ENCODE results near the gene GNG12. TPM values are rescaled to one million over a fixed set of nuclear protein-coding genes. Genes with fewer than 3 reads are reported as not detected.

The GNG12 gene
- total RNA-seq, 2 donors from 2014 or later = 77.1 to 131 TPM

- Histone ChIP-seq H3K4me3 (peak overlapping the region; percentile 69), H3K27ac (peak overlapping the region; percentile 91), H3K27me3 (no peaks in the 10 kb centered on the region), H3K4me1 (peaks cover 3% of the 10 kb centered on the region), H3K36me3 (no peaks in the 10 kb centered on the region), H3K9ac (ENCODE audit: low read depth in 2 of 2, low read length in 2 of 2) (peak overlapping the region; percentile 90 to 91), H3K9me3 (no peaks in the 10 kb centered on the region)
- TF ChIP-seq CTCF (IDR thresholded peaks at IDR 0.05) = no peak
- DNase-seq = no peak
- intact Hi-C loops (cut with DNase I) = no loop called here
Measured at GRCh38 chr1:67830928-67831830, 2.1 kb downstream of the GNG12 start.

- Histone ChIP-seq H3K27me3 (no peaks in the 10 kb centered on the region), H3K9me3 (no peaks in the 10 kb centered on the region), H3K4me3 (no peak overlapping the region), H3K36me3 (no peaks in the 10 kb centered on the region), H3K4me1 (peaks cover 4% of the 10 kb centered on the region), H3K9ac (ENCODE audit: low read depth in 2 of 2, low read length in 2 of 2) (no peak overlapping the region), H3K27ac (no peak overlapping the region)
- TF ChIP-seq CTCF (IDR thresholded peaks at IDR 0.05) = no peak
- DNase-seq = no peak
- intact Hi-C loops (cut with DNase I) = no loop called here
Measured at GRCh38 chr1:67830226-67830625, 3.0 kb downstream of the GNG12 start.

- H3K36me3 ChIP-seq = no peaks in the 10 kb centered on the region
- peaks cover 8% of the 10 kb centered on the region for H3K4me1 ChIP-seq
- H3K9me3 ChIP-seq = no peaks in the 10 kb centered on the region
- no peak overlapping the region for H3K4me3 ChIP-seq
- no peaks in the 10 kb centered on the region for H3K27me3 ChIP-seq
- TF ChIP-seq CTCF (IDR thresholded peaks at IDR 0.05) = no peak
- no peak for DNase-seq
- intact Hi-C loops (cut with DNase I) = no loop called here
- no peak overlapping the region for H3K27ac ChIP-seq
- H3K9ac ChIP-seq (ENCODE audit: low read depth in 2 of 2, low read length in 2 of 2) = no peak overlapping the region
Measured at GRCh38 chr1:67827688-67828087, 5.6 kb downstream of the GNG12 start.

GRCh38 chr1:67825591-67825990 is 7.7 kb downstream of the GNG12 start:
- no peaks in the 10 kb centered on the region for H3K27me3 ChIP-seq
- DNase-seq = no peak
- TF ChIP-seq CTCF (IDR thresholded peaks at IDR 0.05) = no peak
- H3K27ac ChIP-seq = no peak overlapping the region
- no peak overlapping the region for H3K4me3 ChIP-seq
- intact Hi-C loops (cut with DNase I) = no loop called here
- H3K9ac ChIP-seq (ENCODE audit: low read depth in 2 of 2, low read length in 2 of 2) = no peak overlapping the region
- no peaks in the 10 kb centered on the region for H3K9me3 ChIP-seq
- peaks cover 12% of the 10 kb centered on the region for H3K4me1 ChIP-seq
- no peaks in the 10 kb centered on the region for H3K36me3 ChIP-seq

- Histone ChIP-seq H3K36me3 (no peaks in the 10 kb centered on the region), H3K4me1 (peaks cover 12% of the 10 kb centered on the region), H3K27me3 (no peaks in the 10 kb centered on the region), H3K4me3 (no peak overlapping the region), H3K9me3 (no peaks in the 10 kb centered on the region), H3K27ac (peak overlapping the region; percentile 15), H3K9ac (ENCODE audit: low read depth in 2 of 2, low read length in 2 of 2) (no peak overlapping the region)
- intact Hi-C loops (cut with DNase I) = no loop called here
- TF ChIP-seq CTCF (IDR thresholded peaks at IDR 0.05) = no peak
- DNase-seq = no peak
Measured at GRCh38 chr1:67824766-67825165, 8.5 kb downstream of the GNG12 start.
